HCT116 (cell line): ENCODE measurements around the gene TGM2. TPM values are rescaled to one million over a fixed set of nuclear protein-coding genes. Genes with fewer than 3 reads are reported as not detected.

Source experiments
- ATAC-seq: fragments of 200-7000 bp; cut with Tn5 transposase; 2 replicates; pipeline ENCODE4 v1.9.1; 2020; ENCODE audit warnings: mild to moderate bottlenecking, moderate library complexity
- BruUV-seq: library from RNA; stranded (reverse); fragments of 400-500 nt; replicated peaks from 2 replicates; lab custom pipeline; 2021; lab: Mats Ljungman, UMichigan
- CTCF ChIA-PET: fragments of 300-600 bp; sonication (Branson Sonifier 250); formaldehyde crosslinking; loops from one replicate; lab custom pipeline; 2021; ENCODE audit warnings: antibody characterized with exemption; lab: Charles Lee
- POLR2A ChIA-PET: fragments of 300-600, 350-600 bp; sonication (Branson Sonifier 250); formaldehyde crosslinking; loops from one replicate; lab custom pipeline; 2021; ENCODE audit warnings: antibody characterized with exemption; lab: Charles Lee
- RAD21 ChIA-PET, 2 experiments: fragments of 300-600 bp; sonication (Branson Sonifier 250); formaldehyde crosslinking; loops; one replicate each; lab custom pipeline; 2023; ENCODE audit warnings: low total read pairs in 2 of 2; ENCODE audit not compliant: uncharacterized antibody in 2 of 2, unreplicated experiment in 2 of 2, low non-redundant PET in 1 of 2; lab: Charles Lee
- DNase-seq: peaks from one replicate; pipeline ENCODE4 v3.0.0-alpha.2; 2010; ENCODE audit warnings: low read depth, low spot score
- H2AFZ ChIP-seq: fragments of 200-600 bp; shearing (Covaris generic), sonication (generic); 2 replicates; pipeline ENCODE4 v1.6.1; 2017; ENCODE audit warnings: low read depth, mixed run types, mixed read lengths, antibody characterized with exemption, low read length; ENCODE audit not compliant: poor library complexity, severe bottlenecking
- H3K27ac ChIP-seq: 2 replicates; pipeline ENCODE4 v1.5.1; 2012; ENCODE audit warnings: low read depth, low read length
- H3K27me3 ChIP-seq: fragments of 200-600 bp; sonication (generic); 2 replicates; pipeline ENCODE4 v1.6.1; 2016; ENCODE audit warnings: mixed run types, low read length, mixed read lengths; ENCODE audit not compliant: insufficient read depth
- H3K36me3 ChIP-seq, 2 experiments: fragments of 200-500 bp in 1 of 2; fragments of 200-600 bp in 1 of 2; sonication (Bioruptor generic) in 1 of 2; sonication (generic) in 1 of 2; 2 replicates each; pipeline versions ENCODE4 v1.5.1 to v1.6.1; 2014 to 2016; ENCODE audit warnings: low read length in 2 of 2, inconsistent platforms in 1 of 2, mixed read lengths in 1 of 2, mixed run types in 1 of 2; ENCODE audit not compliant: insufficient read depth in 2 of 2, control insufficient read depth in 1 of 2
- H3K4me1 ChIP-seq, 2 experiments: fragments of 200-600 bp in 1 of 2; sonication (generic) in 1 of 2; 2 replicates each; pipeline versions ENCODE4 v1.5.1 to v1.6.1; 2012 to 2017; ENCODE audit warnings: low read length in 2 of 2, inconsistent platforms in 1 of 2, mild to moderate bottlenecking in 1 of 2, mixed read lengths in 1 of 2, mixed run types in 1 of 2, moderate library complexity in 1 of 2; ENCODE audit not compliant: insufficient read depth in 2 of 2, control insufficient read depth in 1 of 2
- H3K4me2 ChIP-seq: fragments of 200-600 bp; sonication (generic); 2 replicates; pipeline ENCODE4 v1.6.1; 2017; ENCODE audit warnings: mixed run types, low read length, mixed read lengths
- H3K4me3 ChIP-seq, 2 experiments: fragments of 200-600 bp in 1 of 2; sonication (generic) in 1 of 2; replicated peaks in 1 of 2; 2 replicates each; pipeline ENCODE4 v1.5.1; 2011 to 2016; ENCODE audit warnings: low read length in 2 of 2, control low read depth in 1 of 2, low read depth in 1 of 2, mild to moderate bottlenecking in 1 of 2, mixed read lengths in 1 of 2, mixed run types in 1 of 2
- H3K79me2 ChIP-seq: fragments of 200-600 bp; sonication (generic); 2 replicates; pipeline ENCODE4 v1.6.1; 2017; ENCODE audit warnings: mild to moderate bottlenecking, mixed run types, low read length, moderate library complexity, mixed read lengths; ENCODE audit not compliant: insufficient read depth
- H3K9ac ChIP-seq: fragments of 200-600 bp; sonication (generic); 2 replicates; pipeline ENCODE4 v1.6.1; 2016; ENCODE audit warnings: low read length, mixed read lengths
- H3K9me2 ChIP-seq: fragments of 200-600 bp; sonication (generic), shearing (Covaris generic); 2 replicates; pipeline ENCODE4 v1.6.1; 2017; ENCODE audit warnings: mixed run types, mild to moderate bottlenecking, moderate library complexity; ENCODE audit not compliant: insufficient read depth
- H3K9me3 ChIP-seq, 2 experiments: fragments of 200-500 bp in 1 of 2; fragments of 200-600 bp in 1 of 2; sonication (Bioruptor generic) in 1 of 2; sonication (generic) in 1 of 2; 2 replicates each; pipeline ENCODE4 v1.6.1; 2014 to 2017; ENCODE audit warnings: low read length in 2 of 2, mixed read lengths in 2 of 2, inconsistent platforms in 1 of 2, low read depth in 1 of 2, mild to moderate bottlenecking in 1 of 2, mixed run types in 1 of 2, moderate library complexity in 1 of 2; ENCODE audit not compliant: control insufficient read depth in 1 of 2, insufficient read depth in 1 of 2
- H4K20me1 ChIP-seq: fragments of 200-600 bp; sonication (generic), shearing (Covaris generic); 2 replicates; pipeline ENCODE4 v1.6.1; 2017; ENCODE audit warnings: mixed run types, mild to moderate bottlenecking, moderate library complexity; ENCODE audit not compliant: insufficient read depth
- CBX3 ChIP-seq: IDR thresholded peaks from 2 replicates; pipeline ENCODE4 v1.6.1; 2012; ENCODE audit warnings: low read depth
- CEBPB ChIP-seq: IDR thresholded peaks from 2 replicates; pipeline ENCODE4 v1.6.1; 2012; ENCODE audit warnings: low read depth
- EGR1 ChIP-seq: IDR thresholded peaks from 2 replicates; pipeline ENCODE4 v1.6.1; 2012; ENCODE audit warnings: low read depth
- ELF1 ChIP-seq: IDR thresholded peaks from 2 replicates; pipeline ENCODE4 v1.6.1; 2012; ENCODE audit warnings: low read depth, borderline replicate concordance
- EZH2phosphoT487 ChIP-seq: fragments of 200-600 bp; IDR thresholded peaks from 2 replicates; pipeline ENCODE4 v1.6.1; 2018; ENCODE audit warnings: antibody characterized with exemption, borderline replicate concordance
- FOSL1 ChIP-seq: IDR thresholded peaks from 2 replicates; pipeline ENCODE4 v1.6.1; 2012; ENCODE audit warnings: low read depth
- JUND ChIP-seq: IDR thresholded peaks from 2 replicates; pipeline ENCODE4 v1.6.1; 2012
- POLR2A ChIP-seq: IDR thresholded peaks from 2 replicates; pipeline ENCODE4 v1.7.0; 2011; ENCODE audit warnings: borderline replicate concordance; ENCODE audit not compliant: insufficient read depth, insufficient read length; ENCODE audit errors: extremely low read depth
- POLR2AphosphoS5 ChIP-seq: IDR thresholded peaks from 2 replicates; pipeline ENCODE4 v1.6.1; 2011; ENCODE audit warnings: mild to moderate bottlenecking, low read depth, low read length, moderate library complexity
- RAD21 ChIP-seq: IDR thresholded peaks from 2 replicates; pipeline ENCODE4 v1.6.1; 2012; ENCODE audit warnings: low read depth, mild to moderate bottlenecking
- SIN3A ChIP-seq: IDR thresholded peaks from 2 replicates; pipeline ENCODE4 v1.6.1; 2012; ENCODE audit warnings: low read depth
- SP1 ChIP-seq: IDR thresholded peaks from 2 replicates; pipeline ENCODE4 v1.6.1; 2012; ENCODE audit warnings: low read depth
- TCF7L2 ChIP-seq: IDR thresholded peaks from 2 replicates; pipeline ENCODE4 v1.7.0; 2011; ENCODE audit warnings: borderline replicate concordance, inconsistent platforms; ENCODE audit not compliant: insufficient read depth, insufficient read length; ENCODE audit errors: extremely low read depth
- YY1 ChIP-seq: IDR thresholded peaks from 2 replicates; pipeline ENCODE4 v1.6.1; 2011; ENCODE audit warnings: low read length, low read depth, moderate library complexity, mild to moderate bottlenecking; ENCODE audit not compliant: insufficient replicate concordance; ENCODE audit errors: extremely low read depth
- ZFX ChIP-seq: fragments of 450-650 bp; IDR thresholded peaks from 2 replicates; pipeline ENCODE4 v1.6.1; 2017
- ZNF274 ChIP-seq: fragments of 200-500 bp; sonication (Bioruptor generic); IDR thresholded peaks from 2 replicates; pipeline ENCODE4 v1.6.1; 2014; ENCODE audit warnings: mild to moderate bottlenecking, low read depth, low read length, inconsistent platforms
- intact Hi-C: fragments of 100-400 bp; cut with micrococcal nuclease; formaldehyde crosslinking; loops from 2 replicates; pipeline ENCODE4 v1.10.0; 2022
- total RNA-seq: library from RNA; stranded (reverse); gene quantifications from one replicate; pipeline ENCODE4 v1.2.1, GENCODE V29; 2021; ENCODE audit not compliant: unreplicated experiment
- TF ChIP-seq, protein P1 (sequence below), 3 experiments: fragments of 200-600 bp in 1 of 3; sonication (generic) in 1 of 3; IDR thresholded peaks in 2 of 3; conservative IDR thresholded peaks in 1 of 3; 2 replicates each; pipeline ENCODE4 v1.5.1; 2012 to 2017; ENCODE audit warnings: low read depth in 2 of 3, low read length in 2 of 3, antibody characterized with exemption in 1 of 3, borderline replicate concordance in 1 of 3, control low read depth in 1 of 3, mild to moderate bottlenecking in 1 of 3, mixed read lengths in 1 of 3, mixed run types in 1 of 3, moderate library complexity in 1 of 3; ENCODE audit not compliant: insufficient read depth in 1 of 3
- TF ChIP-seq, protein P2 (sequence below): IDR thresholded peaks from 2 replicates; pipeline ENCODE4 v1.6.1; 2012
- TF ChIP-seq, protein P3 (sequence below): IDR thresholded peaks from 2 replicates; pipeline ENCODE4 v1.6.1; 2011; ENCODE audit warnings: mild to moderate bottlenecking, low read length, moderate library complexity; ENCODE audit not compliant: insufficient replicate concordance; ENCODE audit errors: extremely low read depth
- TF ChIP-seq, protein P4 (sequence below): IDR thresholded peaks from 2 replicates; pipeline ENCODE4 v1.6.1; 2012

The TGM2 gene
- total RNA-seq, 1 experiment from 2014 or later, result 6.1 TPM

DNA sequence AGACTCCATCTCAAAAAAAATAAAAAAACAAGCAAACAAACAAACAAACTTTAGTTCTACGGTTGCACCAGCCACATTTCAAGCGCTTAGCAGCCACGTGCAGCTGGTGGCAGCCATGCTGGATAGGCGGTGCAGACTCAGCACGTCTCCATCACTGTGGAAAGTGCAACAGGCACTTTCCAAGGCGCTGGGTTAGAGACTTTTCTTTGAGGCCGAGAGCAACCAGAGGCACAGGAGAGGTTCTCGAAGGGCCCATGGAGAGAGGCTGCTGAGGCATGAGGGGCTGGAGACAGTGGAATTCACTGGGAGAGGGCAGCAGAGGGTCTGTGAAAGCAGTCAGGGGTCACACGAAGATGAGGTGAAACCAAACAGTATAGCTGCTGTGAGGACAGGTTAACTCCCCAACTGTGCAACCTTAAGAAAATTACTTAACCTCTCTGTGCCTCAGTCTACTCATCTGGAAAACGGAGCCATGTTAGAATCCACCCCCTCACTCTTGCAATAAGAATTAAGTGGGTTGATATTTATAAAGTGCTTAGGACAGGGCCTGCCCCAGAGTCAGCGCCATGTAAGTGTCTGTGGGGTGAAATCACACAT is 27.5 kb downstream of the TGM2 start (continued):
- TF ChIP-seq RAD21, result no peak
- no peak for TF ChIP-seq ELF1
- TF ChIP-seq ZNF274, result no peak
- no peak for TF ChIP-seq CBX3
- no peak for TF ChIP-seq POLR2A
- TF ChIP-seq, all 23 proteins: peak for 0

DNA sequence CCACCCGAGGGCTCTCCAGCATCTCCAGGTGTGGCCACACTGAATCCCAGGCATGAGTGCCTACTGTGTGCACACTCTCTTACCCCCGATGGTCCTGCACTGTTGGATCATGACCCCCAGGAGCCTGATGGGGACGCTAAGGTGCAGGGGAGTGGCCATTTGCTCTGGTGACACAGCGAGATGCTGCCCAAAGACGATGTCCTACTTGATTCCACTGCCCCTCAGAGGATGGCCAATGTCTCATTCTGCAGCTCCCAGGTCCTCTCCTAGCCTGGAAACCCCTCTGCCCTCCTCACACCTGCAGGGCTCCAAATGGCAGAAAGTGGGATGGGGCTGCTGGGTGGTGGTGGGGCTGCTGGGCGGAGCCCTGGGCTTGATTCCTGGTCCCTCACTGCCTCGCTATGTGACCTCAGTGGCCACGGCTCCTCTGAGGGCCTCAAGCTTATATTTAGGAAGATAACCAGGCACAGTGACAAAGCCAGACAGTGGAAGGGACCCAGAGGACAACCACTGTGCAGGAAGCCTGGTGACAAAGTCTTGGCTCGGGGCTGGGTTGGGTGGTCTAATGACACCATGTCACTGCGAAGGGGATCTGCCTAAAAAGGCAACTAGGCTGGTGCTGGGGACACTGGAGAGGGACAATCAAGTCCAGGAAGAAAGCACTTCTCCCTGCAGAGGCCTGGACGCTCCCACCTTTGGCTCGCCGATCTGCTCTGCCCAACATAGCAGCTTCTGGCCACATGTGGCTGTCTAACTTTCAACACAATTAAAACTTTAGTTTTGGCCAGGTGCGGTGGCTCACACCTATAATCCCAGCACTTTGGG is 28.4 kb downstream of the TGM2 start:
- intact Hi-C loops, result no loop called here
- TF ChIP-seq ZNF274 (no peak), JUND (no peak), POLR2A (no peak), EZH2phosphoT487 (no peak), YY1 (no peak), SIN3A (no peak), POLR2AphosphoS5 (no peak), RAD21 (no peak), ELF1 (no peak), EGR1 (no peak), ZFX (no peak), FOSL1 (no peak), TCF7L2 (no peak), CEBPB (no peak), SP1 (no peak)
- TF ChIP-seq, protein P1, sequence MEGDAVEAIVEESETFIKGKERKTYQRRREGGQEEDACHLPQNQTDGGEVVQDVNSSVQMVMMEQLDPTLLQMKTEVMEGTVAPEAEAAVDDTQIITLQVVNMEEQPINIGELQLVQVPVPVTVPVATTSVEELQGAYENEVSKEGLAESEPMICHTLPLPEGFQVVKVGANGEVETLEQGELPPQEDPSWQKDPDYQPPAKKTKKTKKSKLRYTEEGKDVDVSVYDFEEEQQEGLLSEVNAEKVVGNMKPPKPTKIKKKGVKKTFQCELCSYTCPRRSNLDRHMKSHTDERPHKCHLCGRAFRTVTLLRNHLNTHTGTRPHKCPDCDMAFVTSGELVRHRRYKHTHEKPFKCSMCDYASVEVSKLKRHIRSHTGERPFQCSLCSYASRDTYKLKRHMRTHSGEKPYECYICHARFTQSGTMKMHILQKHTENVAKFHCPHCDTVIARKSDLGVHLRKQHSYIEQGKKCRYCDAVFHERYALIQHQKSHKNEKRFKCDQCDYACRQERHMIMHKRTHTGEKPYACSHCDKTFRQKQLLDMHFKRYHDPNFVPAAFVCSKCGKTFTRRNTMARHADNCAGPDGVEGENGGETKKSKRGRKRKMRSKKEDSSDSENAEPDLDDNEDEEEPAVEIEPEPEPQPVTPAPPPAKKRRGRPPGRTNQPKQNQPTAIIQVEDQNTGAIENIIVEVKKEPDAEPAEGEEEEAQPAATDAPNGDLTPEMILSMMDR (IDR thresholded peaks at IDR 0.05 in 2 of 3, conservative IDR thresholded peaks at IDR 0.05 in 1 of 3; ENCODE audit: borderline replicate concordance in 1 of 3, insufficient read depth in 1 of 3, low read depth in 2 of 3, low read length in 2 of 3), result no peak
- TF ChIP-seq, protein P2, sequence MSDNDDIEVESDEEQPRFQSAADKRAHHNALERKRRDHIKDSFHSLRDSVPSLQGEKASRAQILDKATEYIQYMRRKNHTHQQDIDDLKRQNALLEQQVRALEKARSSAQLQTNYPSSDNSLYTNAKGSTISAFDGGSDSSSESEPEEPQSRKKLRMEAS, result no peak
- TF ChIP-seq, protein P3, sequence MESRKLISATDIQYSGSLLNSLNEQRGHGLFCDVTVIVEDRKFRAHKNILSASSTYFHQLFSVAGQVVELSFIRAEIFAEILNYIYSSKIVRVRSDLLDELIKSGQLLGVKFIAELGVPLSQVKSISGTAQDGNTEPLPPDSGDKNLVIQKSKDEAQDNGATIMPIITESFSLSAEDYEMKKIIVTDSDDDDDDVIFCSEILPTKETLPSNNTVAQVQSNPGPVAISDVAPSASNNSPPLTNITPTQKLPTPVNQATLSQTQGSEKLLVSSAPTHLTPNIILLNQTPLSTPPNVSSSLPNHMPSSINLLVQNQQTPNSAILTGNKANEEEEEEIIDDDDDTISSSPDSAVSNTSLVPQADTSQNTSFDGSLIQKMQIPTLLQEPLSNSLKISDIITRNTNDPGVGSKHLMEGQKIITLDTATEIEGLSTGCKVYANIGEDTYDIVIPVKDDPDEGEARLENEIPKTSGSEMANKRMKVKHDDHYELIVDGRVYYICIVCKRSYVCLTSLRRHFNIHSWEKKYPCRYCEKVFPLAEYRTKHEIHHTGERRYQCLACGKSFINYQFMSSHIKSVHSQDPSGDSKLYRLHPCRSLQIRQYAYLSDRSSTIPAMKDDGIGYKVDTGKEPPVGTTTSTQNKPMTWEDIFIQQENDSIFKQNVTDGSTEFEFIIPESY, result no peak
- TF ChIP-seq, protein P4, sequence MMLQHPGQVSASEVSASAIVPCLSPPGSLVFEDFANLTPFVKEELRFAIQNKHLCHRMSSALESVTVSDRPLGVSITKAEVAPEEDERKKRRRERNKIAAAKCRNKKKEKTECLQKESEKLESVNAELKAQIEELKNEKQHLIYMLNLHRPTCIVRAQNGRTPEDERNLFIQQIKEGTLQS, result no peak

More for the DNA sequence above, 28.4 kb downstream of the TGM2 start:
- Histone ChIP-seq H3K79me2 (no peaks in the 10 kb centered on the region), H3K9ac (no peak overlapping the region), H3K4me1 (peaks cover 21 to 25% of the 10 kb centered on the region in 2 experiments), H3K9me2 (no peaks in the 10 kb centered on the region), H4K20me1 (no peaks in the 10 kb centered on the region), H3K4me3 (no peak overlapping the region), H3K36me3 (no peaks in the 10 kb centered on the region), H3K27ac (no peak overlapping the region), H2AFZ (no peak overlapping the region), H3K9me3 (no peaks in the 10 kb centered on the region), H3K4me2 (no peak overlapping the region), H3K27me3 (no peaks in the 10 kb centered on the region)
- DNase-seq, result no peak
- ATAC-seq, result no peak
- POLR2A ChIA-PET, result no interaction called here
- RAD21 ChIA-PET, result no interaction called here
- BruUV-seq, result no TSS peak
- CTCF ChIA-PET, result no interaction called here
